ENCODE results near the gene AGTR1.
"Not testable (repeated sequence)": the region's sequence is repeated elsewhere in the genome, so short reads cannot be mapped to it uniquely, and the experiment has no call there.

Gene AGTR1

DNA sequence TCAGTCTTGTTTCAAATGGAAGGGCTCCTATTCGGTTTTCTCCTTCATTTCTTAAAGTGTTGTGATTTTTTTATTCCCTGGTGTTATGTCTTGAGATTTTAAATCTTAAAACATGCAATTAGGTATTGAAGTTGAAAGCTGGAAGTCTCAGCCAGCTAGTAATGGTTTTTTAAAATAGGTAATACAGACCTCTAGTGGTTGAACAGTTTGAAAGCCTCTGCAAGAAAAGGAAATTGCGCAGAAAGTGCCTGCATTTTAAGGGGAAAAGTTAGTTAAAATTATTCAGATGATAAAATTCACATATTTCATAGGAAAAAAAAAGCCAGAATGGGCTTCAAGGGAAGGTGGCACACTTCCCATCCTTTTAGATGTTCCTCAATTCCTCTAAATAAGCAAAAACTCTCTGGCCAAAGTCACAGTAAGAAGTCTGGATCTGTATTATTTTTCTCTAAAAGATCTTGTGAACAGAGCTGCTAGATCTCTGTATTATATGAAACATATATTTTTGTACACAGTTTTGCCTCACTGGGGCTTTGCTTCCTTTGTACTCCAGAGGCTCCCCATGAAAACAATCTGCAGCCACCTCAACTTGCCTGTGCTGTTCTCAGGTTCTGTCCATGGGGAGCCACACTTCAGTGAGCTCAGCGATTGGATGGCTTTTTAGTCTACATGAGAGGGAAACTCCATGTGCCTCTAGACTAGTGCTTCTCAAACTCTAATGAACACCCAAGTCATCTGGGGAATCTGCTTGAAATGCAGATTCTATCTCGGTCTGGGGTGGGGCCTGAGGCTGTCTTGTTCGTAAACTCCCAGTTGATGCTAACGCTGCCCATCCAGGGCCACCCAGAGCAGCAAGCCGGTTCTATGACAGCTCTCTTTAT is 21.5 kb downstream of the AGTR1 start:
- peak; percentile 37 for DNase-seq (ENCODE audit: low read depth)

DNA sequence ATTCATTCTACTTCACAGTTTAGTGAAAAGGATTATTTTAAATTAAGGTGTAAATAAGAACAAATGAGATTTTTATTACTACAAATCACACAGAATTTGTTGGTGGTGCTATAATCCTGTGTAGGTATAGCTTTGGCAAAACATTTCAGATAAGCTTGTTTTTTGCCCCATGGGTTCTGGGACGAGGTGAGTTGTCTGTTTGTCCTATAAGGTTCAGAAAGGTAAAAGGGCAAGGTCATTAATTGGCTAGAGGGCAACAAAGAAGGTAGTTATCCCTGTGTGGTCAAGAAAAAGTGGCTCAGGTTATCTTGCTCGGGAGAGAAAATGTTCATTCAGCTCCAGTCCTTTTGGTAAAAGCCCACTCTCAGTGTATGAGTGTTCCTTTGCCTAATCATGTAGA is 23.2 kb downstream of the AGTR1 start:
- DNase-seq (ENCODE audit: low read depth) = no peak

- peak; percentile 92 for DNase-seq (ENCODE audit: low read depth)
Measured at GRCh38 chr3:148723631-148724030, 25.9 kb downstream of the AGTR1 start.

DNA sequence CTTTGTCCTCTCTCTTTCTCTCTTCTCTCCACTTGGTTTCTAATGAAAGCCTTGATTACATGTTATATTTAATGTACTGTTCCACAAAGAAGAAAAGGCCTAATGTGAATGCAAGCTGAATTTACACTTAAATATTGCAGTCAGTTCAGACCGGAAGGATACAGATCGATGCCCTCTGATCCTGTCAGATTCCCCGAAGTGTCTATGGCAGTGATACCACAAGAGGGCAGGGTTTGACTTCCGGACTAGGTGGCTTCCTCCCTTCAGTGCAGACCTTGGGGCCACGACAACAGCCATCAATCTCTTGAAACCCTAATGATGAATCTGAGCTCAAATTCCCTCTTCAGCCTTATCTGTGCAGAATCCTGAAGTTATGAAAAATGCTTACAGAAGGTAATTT is 29.5 kb downstream of the AGTR1 start:
- DNase-seq (ENCODE audit: low read depth) = peak; percentile 48

- DNase-seq (ENCODE audit: low read depth) = no peak
Measured at GRCh38 chr3:148728753-148729152, 31.1 kb downstream of the AGTR1 start.

- no peak for DNase-seq (ENCODE audit: low read depth)
Measured at GRCh38 chr3:148729476-148730055, 31.9 kb downstream of the AGTR1 start.

- no peak for DNase-seq (ENCODE audit: low read depth)
Measured at GRCh38 chr3:148730676-148731075, 33.0 kb downstream of the AGTR1 start.

GRCh38 chr3:148735597-148735996 is 37.9 kb downstream of the AGTR1 start:
- peak; percentile 56 for DNase-seq (ENCODE audit: low read depth)

GRCh38 chr3:148736086-148736485 is 38.4 kb downstream of the AGTR1 start:
- no peak for DNase-seq (ENCODE audit: low read depth)

GRCh38 chr3:148737104-148737530 is 39.4 kb downstream of the AGTR1 start:
- peak; percentile 28 for DNase-seq (ENCODE audit: low read depth)

- DNase-seq (ENCODE audit: low read depth) = no peak
Measured at GRCh38 chr3:148739720-148740119, 42.0 kb downstream of the AGTR1 start.

DNA sequence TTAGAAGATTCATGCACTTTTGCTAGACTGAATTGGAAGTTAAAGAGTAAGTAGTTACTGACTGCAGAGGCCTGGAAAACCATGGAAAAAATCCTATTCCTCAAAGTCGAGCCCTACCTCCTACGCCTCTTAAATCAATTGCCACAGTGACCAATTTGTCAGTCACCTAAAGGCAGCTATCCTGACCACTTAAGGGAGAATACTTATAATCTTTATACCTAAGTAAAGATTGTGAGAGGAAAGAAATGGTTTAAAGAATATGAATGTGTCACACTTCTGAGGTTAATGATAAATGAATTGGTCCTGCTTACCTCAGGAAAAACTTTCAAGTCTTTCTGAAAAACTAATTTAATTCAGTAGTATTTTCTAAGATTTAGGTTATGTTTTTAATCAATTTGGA is 42.6 kb downstream of the AGTR1 start:
- DNase-seq (ENCODE audit: low read depth) = no peak

GRCh38 chr3:148741219-148741618 is 43.5 kb downstream of the AGTR1 start:
- DNase-seq (ENCODE audit: low read depth) = no peak

GRCh38 chr3:148742118-148742517 is 44.4 kb downstream of the AGTR1 start:
- DNase-seq (ENCODE audit: low read depth) = no peak

DNA sequence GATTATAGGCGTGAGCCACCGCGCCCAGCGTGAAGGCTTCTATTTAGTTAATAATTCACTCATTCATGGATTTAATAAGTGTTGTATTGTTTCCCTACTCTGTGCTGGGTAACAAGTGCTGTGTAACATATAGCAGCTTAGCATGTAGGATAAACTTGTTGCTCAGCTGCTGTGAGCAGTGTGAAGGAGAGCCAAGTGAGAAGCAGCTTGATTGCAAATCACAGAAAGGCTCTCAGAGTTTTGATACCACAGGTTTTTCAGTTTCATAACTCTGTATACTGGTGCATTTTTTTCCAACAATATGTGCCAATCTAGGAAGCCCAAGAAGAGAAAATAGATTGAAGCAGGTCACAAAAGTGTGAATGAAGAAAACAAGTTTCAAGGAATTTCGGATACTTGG is 48.4 kb downstream of the AGTR1 start:
- DNase-seq (ENCODE audit: low read depth) = no peak

DNA sequence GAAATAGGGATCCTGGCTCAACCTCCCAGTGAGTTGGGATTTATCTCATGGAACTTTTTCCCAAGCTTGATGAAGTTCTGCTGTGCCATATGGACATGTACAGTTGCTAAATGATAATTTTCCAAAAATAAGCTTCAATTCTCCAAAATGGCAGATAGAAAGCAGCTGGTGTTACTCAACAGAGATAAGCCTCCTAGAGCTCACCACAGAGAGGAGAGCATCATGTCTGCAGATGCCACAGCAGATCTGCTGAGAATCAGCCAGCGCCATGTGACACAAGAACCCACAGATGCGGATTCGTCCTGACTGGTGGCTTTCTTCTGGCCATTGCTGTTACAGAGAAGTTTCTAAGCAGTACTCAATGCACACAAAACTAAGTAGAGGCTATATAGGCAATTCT is 50.6 kb downstream of the AGTR1 start:
- peak; percentile 39 for DNase-seq (ENCODE audit: low read depth)

DNA sequence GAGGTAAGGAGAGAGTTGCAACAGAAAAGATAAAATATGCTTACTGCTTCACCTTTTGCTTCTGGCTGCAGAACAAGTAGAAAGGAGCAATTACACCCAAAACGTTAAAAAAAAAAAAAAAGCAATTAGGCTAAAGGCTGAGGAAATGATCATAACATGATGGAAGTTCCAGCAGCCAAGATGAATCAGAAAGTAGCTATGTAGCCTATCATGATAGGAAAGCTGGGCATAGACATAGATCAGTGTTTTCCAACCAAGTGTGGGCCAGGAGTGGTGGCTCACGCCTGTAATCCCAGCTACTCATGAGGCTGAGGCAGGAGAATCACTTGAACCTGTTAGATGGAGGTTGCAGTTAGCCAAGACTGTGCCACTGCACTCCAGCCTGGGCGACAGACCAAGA is 52.6 kb downstream of the AGTR1 start:
- DNase-seq (ENCODE audit: low read depth) = no peak

- no peak for DNase-seq (ENCODE audit: low read depth)
Measured at GRCh38 chr3:148751461-148751860, 53.8 kb downstream of the AGTR1 start.

GRCh38 chr3:148753385-148753784 is 55.7 kb downstream of the AGTR1 start:
- not testable (repeated sequence) for DNase-seq (ENCODE audit: low read depth)

DNA sequence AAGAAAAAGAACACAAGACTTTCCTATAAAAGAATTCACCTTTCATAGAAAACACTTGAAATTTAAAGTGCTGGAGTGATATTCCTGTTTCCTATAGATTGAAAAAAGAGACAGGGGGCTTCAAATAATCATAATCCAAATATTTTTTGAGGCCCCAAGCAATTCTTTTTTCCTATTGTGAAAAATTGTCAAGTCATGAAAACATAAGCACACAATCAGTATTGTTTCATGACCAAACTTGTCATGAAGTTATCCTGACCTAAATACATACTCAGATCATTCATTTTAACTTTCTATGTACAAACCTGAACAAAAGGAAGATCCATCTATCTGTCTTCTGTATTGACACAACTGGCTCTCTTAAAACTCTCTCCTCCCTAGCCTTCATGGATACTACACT is 57.9 kb downstream of the AGTR1 start:
- no peak for DNase-seq (ENCODE audit: low read depth)

DNA sequence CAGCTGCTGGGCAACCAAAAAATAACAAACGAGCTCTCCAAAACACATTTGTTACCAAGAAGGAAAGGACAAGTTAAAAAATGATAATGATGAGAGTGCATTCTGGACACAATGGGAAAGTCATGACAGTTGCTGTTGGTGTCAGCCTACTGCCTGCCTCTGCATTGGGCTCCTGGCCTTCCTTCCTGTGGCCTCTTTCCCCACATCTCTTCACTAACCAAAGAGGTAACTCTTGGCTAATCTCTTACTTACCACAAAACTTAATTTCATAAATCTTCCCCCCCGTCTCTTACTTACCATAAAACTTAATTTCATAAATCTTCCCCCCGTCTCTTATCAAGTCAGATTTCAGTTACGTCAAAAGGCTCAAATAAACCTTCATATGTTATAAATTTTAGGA is 58.6 kb downstream of the AGTR1 start:
- DNase-seq (ENCODE audit: low read depth) = no peak

- DNase-seq (ENCODE audit: low read depth) = peak; percentile 95
Measured at GRCh38 chr3:148757238-148758215, 59.8 kb downstream of the AGTR1 start.
